ENCODE data around the gene ANKRD55. TPM values are rescaled to one million over a fixed set of nuclear protein-coding genes. Genes with fewer than 3 reads are reported as not detected.

Gene ANKRD55
- total RNA-seq, 2 donors from 2014 or later: 0.27 to 0.29 TPM

- peaks cover 2% of the 10 kb centered on the region for H3K9me3 Mint-ChIP-seq
- H3K36me3 Mint-ChIP-seq (ENCODE audit: low read depth): no peaks in the 10 kb centered on the region
- no peaks in the 10 kb centered on the region for H3K27me3 ChIP-seq (ENCODE audit: control insufficient read depth, insufficient read depth, low read length, poor library complexity, severe bottlenecking)
- no peak for DNase-seq
- 88 to 100% methylated on average over 1 to 2 of the region's 4 CpGs for WGBS, 2 experiments (ENCODE audit: insufficient coverage in 1 of 2, insufficient read length in 1 of 2)
- no peak for TF ChIP-seq CTCF (conservative IDR thresholded peaks at IDR 0.05)
- peaks cover 5% of the 10 kb centered on the region for H3K9me3 ChIP-seq (ENCODE audit: control insufficient read depth, low read length)
- no peak overlapping the region for H3K4me3 ChIP-seq (ENCODE audit: low read length)
- no peak overlapping the region for H3K4me3 Mint-ChIP-seq
- H3K27me3 Mint-ChIP-seq (ENCODE audit: insufficient read depth): no peaks in the 10 kb centered on the region
- no peak overlapping the region for H3K27ac Mint-ChIP-seq
- H3K4me1 Mint-ChIP-seq: peaks cover 9% of the 10 kb centered on the region
- no peaks in the 10 kb centered on the region for H3K36me3 ChIP-seq (ENCODE audit: control insufficient read depth, insufficient read depth, low read length)
- no peak overlapping the region for H3K27ac ChIP-seq (ENCODE audit: low read depth, low read length)
- H3K9ac ChIP-seq (ENCODE audit: extremely low read depth, low read length, poor library complexity, severe bottlenecking): no peak overlapping the region
- no peaks in the 10 kb centered on the region for H3K4me1 ChIP-seq (ENCODE audit: control insufficient read depth, insufficient read depth, low read length)
Observed at GRCh38 chr5:56129288-56129687, 103.8 kb downstream of the ANKRD55 start.

GRCh38 chr5:56128113-56128512 is 105.0 kb downstream of the ANKRD55 start:
- Histone ChIP-seq H3K27me3 (ENCODE audit: control insufficient read depth, insufficient read depth, low read length, poor library complexity, severe bottlenecking) (no peaks in the 10 kb centered on the region), H3K4me3 (ENCODE audit: low read length) (no peak overlapping the region), H3K27ac (ENCODE audit: low read depth, low read length) (no peak overlapping the region), H3K36me3 (ENCODE audit: control insufficient read depth, insufficient read depth, low read length) (no peaks in the 10 kb centered on the region), H3K9me3 (ENCODE audit: control insufficient read depth, low read length) (peaks cover 5% of the 10 kb centered on the region), H3K9ac (ENCODE audit: extremely low read depth, low read length, poor library complexity, severe bottlenecking) (no peak overlapping the region), H3K4me1 (ENCODE audit: control insufficient read depth, insufficient read depth, low read length) (peaks cover 2% of the 10 kb centered on the region)
- Mint-ChIP-seq H3K27me3 (ENCODE audit: insufficient read depth) (no peaks in the 10 kb centered on the region), H3K4me1 (peaks cover 20% of the 10 kb centered on the region), H3K27ac (no peak overlapping the region), H3K9me3 (peaks cover 2% of the 10 kb centered on the region), H3K36me3 (ENCODE audit: low read depth) (no peaks in the 10 kb centered on the region), H3K4me3 (no peak overlapping the region)
- 90% methylated on average over 3 of the region's 3 CpGs; no CpG with 5 or more reads in 1 of the 2 experiments for WGBS, 2 experiments (ENCODE audit: insufficient coverage in 1 of 2, insufficient read length in 1 of 2)
- no peak for DNase-seq
- no peak for TF ChIP-seq CTCF (conservative IDR thresholded peaks at IDR 0.05)

DNA sequence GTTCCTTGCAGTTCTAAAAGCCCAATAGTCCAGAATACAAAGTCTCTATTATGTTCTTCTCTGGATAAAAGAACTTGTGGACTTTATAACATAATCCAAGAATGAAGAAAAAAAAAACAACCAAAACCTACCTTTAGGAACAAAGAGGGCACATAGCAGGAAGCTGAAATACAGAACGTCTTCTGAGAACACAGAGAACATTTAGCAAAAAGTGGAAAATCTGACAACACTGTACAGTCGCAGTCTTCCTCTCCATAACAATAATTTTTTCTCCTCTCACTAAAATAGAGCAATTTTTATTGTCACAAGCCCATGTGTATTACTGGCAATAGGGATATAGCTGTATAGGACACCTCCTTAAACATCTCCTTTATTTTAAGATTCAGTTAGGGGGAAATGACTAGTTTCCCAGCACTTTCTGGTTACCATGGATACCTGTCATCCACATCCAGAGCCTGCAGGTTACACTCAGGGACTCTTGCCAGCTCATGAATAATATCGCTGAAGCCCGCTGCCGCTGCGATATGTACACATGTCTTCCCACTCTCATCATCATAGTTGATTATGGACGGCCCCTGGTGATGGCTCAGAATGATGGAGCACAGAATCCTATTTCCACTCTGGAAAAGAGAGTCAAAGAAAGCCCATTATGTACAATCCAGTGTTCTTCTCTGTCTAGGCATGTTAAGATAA is 106.5 kb downstream of the ANKRD55 start:
- TF ChIP-seq CTCF (conservative IDR thresholded peaks at IDR 0.05): no peak
- no peaks in the 10 kb centered on the region for H3K36me3 Mint-ChIP-seq (ENCODE audit: low read depth)
- H3K27me3 Mint-ChIP-seq (ENCODE audit: insufficient read depth): no peaks in the 10 kb centered on the region
- peaks cover 23% of the 10 kb centered on the region for H3K4me1 Mint-ChIP-seq
- H3K4me3 Mint-ChIP-seq: no peak overlapping the region
- Histone ChIP-seq H3K9me3 (ENCODE audit: control insufficient read depth, low read length) (peaks cover 5% of the 10 kb centered on the region), H3K27me3 (ENCODE audit: control insufficient read depth, insufficient read depth, low read length, poor library complexity, severe bottlenecking) (no peaks in the 10 kb centered on the region), H3K36me3 (ENCODE audit: control insufficient read depth, insufficient read depth, low read length) (no peaks in the 10 kb centered on the region), H3K4me1 (ENCODE audit: control insufficient read depth, insufficient read depth, low read length) (peaks cover 6% of the 10 kb centered on the region), H3K4me3 (ENCODE audit: low read length) (no peak overlapping the region), H3K27ac (ENCODE audit: low read depth, low read length) (peak overlapping the region; percentile 13), H3K9ac (ENCODE audit: extremely low read depth, low read length, poor library complexity, severe bottlenecking) (no peak overlapping the region)
- DNase-seq: no peak
- H3K27ac Mint-ChIP-seq: no peak overlapping the region
- WGBS, 2 experiments (ENCODE audit: insufficient coverage in 1 of 2, insufficient read length in 1 of 2): 92 to 100% methylated on average over 1 to 7 of the region's 7 CpGs
- no peaks in the 10 kb centered on the region for H3K9me3 Mint-ChIP-seq

All from endodermal cell (in vitro differentiated cells).